ENCODE measurements around the gene SSTR4.

GRCh38 chr20:23071398-23071797 lies 36.3 kb downstream of the SSTR4 start:
- TF ChIP-seq HNRNPLL (IDR thresholded peaks at IDR 0.05; ENCODE audit: low read depth, low read length, poor library complexity, severe bottlenecking): no peak
- no peak for TF ChIP-seq NFIC (IDR thresholded peaks at IDR 0.05)
- TF ChIP-seq, protein P1, sequence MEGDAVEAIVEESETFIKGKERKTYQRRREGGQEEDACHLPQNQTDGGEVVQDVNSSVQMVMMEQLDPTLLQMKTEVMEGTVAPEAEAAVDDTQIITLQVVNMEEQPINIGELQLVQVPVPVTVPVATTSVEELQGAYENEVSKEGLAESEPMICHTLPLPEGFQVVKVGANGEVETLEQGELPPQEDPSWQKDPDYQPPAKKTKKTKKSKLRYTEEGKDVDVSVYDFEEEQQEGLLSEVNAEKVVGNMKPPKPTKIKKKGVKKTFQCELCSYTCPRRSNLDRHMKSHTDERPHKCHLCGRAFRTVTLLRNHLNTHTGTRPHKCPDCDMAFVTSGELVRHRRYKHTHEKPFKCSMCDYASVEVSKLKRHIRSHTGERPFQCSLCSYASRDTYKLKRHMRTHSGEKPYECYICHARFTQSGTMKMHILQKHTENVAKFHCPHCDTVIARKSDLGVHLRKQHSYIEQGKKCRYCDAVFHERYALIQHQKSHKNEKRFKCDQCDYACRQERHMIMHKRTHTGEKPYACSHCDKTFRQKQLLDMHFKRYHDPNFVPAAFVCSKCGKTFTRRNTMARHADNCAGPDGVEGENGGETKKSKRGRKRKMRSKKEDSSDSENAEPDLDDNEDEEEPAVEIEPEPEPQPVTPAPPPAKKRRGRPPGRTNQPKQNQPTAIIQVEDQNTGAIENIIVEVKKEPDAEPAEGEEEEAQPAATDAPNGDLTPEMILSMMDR (IDR thresholded peaks at IDR 0.05 in 2 of 3, conservative IDR thresholded peaks at IDR 0.05 in 1 of 3; ENCODE audit: insufficient read depth in 2 of 3, low read depth in 1 of 3, low read length in 3 of 3): no peak
- no peak for TF ChIP-seq NCOA2 (IDR thresholded peaks at IDR 0.05; ENCODE audit: partially characterized antibody in 2 of 2)
- TF ChIP-seq CREB1 (IDR thresholded peaks at IDR 0.05): no peak
- TF ChIP-seq CREB1 (CRISPR knock-in tag; IDR thresholded peaks at IDR 0.05): no peak
